HPDE6-E6E7 (cell line): Measurements from ENCODE around the gene LARGE1.

ENCODE experiments used
- DNase-seq: peaks from one replicate; pipeline ENCODE4 v3.0.0; 2011; ENCODE audit warnings: missing footprints; ENCODE audit errors: extremely low spot score

The LARGE1 gene

DNA sequence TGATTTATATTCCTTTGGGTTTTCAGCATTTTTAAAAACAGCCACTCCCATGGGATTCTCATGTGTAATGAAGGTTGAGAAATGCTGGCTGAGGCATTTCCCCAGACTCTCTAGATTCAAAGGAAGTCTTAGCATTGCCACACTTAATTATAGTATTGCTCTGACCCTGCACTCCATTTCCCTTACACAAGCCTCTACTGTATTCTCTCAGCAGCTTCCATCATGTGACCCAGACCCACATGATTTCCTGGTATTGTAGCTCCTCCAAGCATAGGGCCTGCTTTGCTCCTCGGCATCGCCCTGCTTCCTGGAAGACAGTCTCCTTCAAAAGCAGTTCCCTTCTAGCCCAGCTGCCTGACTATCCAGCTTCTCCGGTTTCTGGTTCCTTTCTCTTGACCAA, 261.5 kb downstream of the LARGE1 start:
- DNase-seq, result no peak

GRCh38 chr22:33657670-33658069, 262.6 kb downstream of the LARGE1 start:
- no peak for DNase-seq

DNA sequence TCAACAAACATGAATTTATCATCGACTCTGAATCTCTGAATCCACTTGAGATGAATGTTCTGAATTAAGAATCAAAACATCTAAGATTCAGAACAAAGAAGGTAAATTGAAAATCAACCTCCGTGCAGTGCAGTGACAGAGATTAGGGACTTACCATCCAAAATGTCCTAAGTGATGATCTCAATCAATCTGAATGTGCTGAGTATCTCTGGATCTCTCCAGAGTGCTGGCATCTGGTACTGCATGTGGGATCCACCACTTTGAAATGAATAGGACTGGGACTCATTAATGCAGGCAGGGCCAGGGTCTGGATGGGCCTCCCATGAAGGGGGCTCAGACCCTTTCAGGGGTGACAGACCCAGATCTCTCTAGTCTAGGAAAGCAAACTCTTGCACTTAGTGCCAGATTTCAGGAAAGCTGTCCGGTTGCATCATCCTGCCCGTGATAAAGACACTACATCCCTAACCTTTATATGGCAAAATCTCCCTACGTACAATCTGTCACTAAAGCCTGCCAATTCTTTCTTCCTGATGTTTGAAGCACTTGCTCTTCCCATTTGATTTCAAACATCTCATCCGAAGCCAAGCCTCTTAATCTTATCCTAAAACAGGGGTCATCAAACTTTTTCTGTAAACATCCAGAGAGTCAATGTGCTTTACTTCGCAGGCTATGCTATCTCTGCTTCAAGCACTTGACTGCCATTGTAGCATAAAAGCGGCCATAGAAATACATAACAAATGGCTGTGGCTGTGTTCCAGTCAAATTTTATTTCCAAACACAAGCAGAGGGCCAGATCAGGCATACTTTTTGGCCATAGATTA, 263.3 kb downstream of the LARGE1 start:
- DNase-seq, result no peak

DNA sequence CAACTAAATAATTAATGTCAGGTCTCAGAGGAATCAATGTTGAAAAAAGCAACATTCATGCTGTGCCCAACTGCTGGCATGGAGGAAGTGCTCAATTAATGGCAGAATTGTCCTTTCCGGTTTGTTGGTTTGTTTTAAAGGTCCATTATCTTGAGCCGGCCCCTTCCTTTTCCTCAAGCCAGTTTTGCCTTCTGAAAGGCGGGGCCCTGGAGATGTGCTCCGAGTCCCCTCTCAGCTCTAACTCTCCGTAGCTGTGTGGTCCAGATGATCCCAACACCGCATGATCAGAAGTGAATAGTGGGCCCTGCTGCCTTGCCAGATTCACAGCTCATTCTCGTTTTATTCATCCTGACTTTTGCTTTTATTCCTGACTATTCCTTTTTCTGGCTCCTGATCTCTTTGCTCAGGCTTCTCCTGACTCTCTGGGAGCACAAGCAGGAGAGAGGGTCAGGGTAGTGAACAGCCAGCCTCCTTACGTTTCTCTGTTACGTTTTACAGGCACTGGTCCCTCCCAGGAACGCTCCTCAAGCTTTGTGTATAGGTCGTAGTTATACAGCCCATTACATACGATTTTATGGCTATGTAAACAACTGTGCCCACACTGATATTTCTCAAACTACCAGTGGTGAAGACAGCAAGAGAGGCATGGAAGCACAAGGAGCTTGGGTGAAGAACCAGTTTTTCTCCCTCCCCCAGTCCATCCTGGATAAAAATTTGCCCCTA, 265.9 kb downstream of the LARGE1 start:
- no peak for DNase-seq

GRCh38 chr22:33653532-33654063, 266.7 kb downstream of the LARGE1 start:
- DNase-seq, result no peak

DNA sequence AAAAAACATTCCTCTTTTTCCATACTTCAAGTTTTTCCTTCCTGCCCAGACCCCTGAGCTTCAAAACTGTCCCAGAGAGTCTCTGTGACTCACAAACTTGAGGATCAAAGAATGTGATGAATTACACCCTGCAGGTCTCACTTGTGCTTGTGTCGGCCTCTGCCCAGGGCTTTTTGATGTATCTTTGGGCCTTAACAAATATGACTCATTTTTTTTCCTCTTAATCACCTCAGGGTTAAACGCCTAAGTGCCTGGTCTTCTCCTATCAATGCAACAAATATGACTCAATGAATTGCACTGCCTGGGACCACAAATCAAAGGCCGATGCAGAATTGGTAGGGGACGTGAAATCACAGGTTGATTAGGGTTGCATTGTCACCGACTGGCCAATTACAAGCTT, 267.7 kb downstream of the LARGE1 start:
- no peak for DNase-seq

DNA sequence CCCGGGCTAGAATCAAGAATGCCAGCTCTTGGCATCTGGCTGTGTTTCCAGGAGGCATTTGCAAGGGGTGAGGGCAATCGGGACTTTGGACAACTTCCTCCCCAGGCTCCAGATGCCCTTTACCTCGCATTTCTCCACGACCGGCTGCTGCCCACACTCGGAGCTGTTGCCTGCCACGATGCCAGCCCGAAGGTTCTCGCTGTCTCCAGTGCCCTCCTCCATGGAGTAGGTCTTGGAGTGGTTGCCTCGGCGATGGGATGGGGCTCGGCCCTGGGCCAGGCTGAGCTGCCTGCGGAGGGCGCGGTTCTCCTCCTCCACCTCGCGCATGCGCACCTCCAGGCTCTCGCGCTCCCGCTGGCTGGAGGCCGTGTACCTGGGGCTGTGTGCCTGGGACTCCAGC, 270.0 kb downstream of the LARGE1 start:
- DNase-seq, result no peak

- DNase-seq, result no peak
These were observed 271.8 kb downstream of the LARGE1 start for GRCh38 chr22:33648478-33648877.

GRCh38 chr22:33640900-33641299, 279.4 kb downstream of the LARGE1 start:
- DNase-seq, result no peak

DNA sequence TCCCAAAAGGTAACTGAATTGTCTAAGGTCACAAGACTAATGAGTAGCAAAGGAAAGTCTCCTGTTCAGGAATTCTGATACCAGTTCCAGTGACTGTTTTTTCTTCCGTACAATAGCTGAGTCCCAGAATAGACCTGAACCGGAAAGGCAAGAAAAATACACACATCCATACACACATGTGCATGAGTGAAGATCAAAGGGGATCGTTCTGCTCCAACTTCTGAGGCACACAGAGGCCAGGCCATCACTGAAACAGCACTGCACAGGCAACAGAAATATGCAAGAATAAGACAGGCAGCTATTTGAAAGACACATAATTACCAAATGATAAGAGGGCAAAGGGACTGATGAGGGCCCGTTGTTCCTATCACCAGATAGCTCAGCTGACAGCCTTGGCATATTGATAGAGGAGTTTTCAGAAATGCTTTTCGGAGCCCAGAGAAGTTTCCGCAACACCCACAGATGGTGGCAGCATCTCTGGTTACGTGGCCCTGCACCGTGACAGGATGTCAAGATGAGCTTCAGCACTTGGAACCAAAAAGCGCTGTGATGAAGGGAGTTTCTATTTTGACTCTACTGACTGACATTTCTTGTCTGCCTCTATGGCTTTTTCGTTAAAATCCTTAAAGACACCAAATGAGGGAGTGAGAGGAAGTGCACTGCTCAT, 280.6 kb downstream of the LARGE1 start:
- DNase-seq, result no peak

DNA sequence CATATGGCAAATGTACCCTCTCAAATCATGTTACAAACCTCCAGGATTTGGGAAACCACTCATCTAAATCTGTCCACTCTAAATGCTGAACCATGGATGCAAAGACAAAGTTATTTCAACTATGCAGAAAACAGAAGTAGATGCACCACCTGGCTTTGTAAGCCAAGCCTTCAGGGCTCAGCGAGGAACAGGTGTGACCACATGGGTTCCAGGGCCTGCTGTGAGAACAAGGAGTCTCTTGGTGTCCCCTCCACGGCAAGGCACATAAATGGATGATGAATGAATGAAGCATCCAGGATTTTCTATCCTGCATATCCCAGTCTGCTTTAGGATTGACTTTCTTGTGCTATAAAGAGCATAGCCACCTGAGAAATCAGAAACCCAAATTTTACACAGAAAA, 284.5 kb downstream of the LARGE1 start:
- DNase-seq, result no peak

DNA sequence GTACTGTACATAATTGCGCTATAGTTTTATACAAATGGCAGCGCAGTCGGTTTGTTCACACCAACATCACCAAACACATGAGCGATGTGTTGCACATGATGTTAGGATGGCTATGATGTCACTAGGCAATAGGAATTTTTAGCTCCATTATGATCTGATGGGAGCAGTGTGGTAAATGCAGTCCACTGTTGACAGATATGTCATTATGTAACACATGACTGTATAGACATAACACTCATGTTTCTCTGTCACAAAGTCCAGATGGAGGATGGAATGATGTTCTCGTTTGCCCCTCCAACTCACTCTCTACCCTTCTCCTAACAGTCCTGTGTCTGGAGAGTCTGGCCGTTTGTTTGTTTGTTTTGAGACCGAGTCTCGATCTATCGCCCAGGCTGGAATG, 288.5 kb downstream of the LARGE1 start:
- no peak for DNase-seq

DNA sequence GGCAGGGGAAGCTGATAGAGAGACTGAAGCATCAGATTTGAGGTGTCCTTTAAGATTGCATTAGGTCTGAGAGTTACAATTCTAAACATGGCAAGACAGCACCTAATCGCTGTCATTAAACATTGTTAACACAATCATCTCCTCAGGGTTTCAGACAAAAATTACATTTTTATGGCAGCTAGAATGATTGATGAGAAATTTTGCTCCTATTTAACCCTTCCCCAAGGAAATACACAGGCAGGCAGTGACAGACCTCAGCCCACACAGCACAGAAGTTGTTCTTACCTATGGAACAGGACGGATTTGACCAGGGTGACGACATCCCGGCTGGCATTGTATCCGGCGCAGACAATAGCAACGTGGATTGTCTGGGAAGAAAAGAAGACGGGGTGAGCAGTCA, 294.3 kb downstream of the LARGE1 start:
- DNase-seq, result no peak

DNA sequence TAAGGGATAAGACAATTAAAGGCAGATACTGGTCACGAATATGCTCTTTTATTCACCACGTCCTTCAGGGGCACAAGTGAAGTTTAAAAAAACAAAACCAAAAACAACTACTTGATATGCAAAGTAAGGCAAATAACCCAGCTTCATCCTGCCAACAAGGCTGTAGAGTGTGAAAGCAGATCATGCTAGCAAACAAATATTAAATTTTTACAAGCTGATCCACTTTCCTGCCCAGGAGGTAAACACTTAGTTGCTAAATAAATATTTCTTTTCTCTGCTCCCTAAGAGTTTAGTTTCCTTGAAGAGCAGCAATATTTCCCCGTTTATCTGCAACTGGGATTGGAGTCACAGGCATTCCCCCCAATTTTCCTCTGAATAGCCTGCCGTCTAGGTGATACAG, 300.2 kb downstream of the LARGE1 start:
- DNase-seq, result no peak

DNA sequence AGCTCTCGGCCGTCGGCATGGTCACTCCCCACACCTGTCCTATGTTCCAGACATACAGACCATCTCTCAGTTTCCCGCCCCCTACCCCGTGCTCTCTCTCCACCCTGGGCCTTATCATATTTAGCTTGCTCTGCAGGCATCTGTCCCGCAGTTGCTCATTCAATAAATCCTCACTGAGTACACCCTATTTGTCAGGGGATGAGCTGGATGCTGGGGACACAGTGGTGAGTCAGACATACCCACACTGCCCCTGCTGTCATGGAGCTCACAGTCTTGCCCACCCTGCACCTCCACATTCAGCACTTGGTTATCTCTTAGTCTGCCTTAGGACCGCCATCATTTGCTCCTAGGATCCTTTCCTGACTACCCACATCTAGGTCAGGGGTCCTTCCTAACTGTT, 313.8 kb downstream of the LARGE1 start:
- DNase-seq, result no peak

GRCh38 chr22:33605666-33606065, 314.6 kb downstream of the LARGE1 start:
- DNase-seq, result no peak

DNA sequence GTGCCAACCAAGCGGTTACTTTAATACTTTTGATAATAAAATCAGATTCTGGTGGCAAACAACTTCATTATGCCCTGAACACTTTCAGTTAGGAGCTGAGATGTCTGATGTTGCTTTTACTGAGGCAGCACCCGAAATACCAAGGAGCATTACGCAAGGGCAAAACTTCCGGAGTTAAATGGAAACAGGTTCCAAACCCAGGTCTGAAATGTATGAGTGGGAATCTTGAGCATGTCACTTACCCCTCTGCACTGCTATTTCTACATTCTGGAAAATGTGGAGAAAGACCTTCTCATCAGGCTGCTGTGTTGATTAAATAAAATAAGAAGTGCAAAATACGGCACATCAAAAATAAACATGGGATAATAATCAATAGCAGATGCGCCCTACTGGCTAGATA, 315.1 kb downstream of the LARGE1 start:
- DNase-seq, result no peak

DNA sequence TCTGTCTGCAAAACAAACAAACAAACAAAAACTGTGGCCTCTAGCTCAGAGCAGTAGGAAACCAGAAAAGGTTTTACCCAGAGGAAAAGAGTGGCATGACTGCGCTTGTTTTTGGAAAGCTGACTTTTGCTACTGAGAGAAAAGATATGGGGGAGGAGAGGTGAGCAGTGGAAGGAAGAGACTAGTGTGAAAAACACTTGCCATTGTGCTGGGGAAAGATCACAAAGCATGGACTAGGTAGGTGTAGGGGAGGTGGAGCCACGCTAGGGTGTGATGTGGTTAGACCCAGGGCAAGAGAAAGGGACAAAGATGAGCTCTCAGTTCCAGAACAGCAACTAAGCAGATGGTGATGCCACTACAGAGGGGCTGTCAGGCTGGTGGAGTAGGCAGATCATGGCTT, 319.2 kb downstream of the LARGE1 start:
- no peak for DNase-seq

DNA sequence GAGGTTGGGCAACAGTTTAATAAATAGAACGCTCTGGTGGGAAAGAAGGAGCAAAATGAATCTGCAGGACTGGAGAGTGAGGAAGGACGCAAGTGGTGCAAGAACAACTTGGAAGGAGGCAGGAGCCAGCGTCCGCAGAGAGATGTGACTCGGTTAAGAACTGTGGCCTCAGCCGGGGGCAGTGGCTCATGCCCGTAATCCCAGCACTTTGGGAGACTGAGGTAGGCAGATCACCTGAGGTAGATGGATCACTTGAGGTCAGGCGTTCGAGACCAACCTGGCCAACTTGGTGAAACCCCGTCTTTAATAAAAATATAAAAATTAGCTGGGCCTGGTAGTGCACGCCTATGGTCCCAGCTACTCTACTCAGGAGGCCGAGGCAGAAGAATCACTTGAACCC, 319.7 kb downstream of the LARGE1 start:
- no peak for DNase-seq

DNA sequence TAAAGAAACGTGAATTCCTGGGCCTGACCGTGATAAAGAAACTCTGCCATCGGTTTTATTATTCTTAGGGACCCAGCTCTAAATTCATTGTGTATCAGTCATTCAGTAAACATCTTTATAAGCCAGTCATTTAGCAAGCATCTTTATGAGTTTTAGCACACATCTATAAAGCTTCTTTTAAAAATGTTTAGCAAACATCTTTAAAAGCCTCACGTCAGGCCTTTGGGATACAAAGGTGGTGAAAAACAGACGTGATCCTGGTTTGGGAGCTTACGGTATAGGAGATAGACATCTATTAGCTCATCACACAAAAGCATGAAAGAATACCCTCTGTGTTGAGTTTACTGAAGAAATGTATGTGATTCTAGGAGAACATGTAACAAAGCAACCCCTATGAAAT, 320.2 kb downstream of the LARGE1 start:
- no peak for DNase-seq

DNA sequence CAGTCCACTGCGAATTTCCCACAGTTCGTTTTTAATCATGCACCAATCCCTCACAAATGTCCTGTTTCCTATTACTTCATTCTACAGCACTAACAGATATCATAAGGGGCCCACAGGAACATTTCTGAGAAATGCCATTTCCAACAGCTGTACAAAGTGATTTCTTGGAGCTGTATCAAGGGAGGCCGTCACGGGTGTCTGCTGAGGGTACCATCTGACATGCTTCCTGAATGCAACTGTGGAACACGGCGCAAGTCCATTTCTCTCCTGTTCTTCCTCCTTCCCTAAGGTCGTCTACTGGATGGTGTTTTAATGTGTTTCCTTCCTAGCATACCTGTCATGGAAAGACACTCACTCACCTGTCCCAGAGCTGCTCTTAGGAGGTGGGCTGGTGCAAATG, 320.7 kb downstream of the LARGE1 start:
- no peak for DNase-seq

GRCh38 chr22:33598821-33599220, 321.5 kb downstream of the LARGE1 start:
- DNase-seq, result no peak
